ENCODE measurements around the gene PKNOX1. TPM values are rescaled to one million over a fixed set of nuclear protein-coding genes. Genes with fewer than 3 reads are reported as not detected.

PKNOX1 gene
- total RNA-seq, 1 experiment from 2014 or later: 30.6 TPM

DNA sequence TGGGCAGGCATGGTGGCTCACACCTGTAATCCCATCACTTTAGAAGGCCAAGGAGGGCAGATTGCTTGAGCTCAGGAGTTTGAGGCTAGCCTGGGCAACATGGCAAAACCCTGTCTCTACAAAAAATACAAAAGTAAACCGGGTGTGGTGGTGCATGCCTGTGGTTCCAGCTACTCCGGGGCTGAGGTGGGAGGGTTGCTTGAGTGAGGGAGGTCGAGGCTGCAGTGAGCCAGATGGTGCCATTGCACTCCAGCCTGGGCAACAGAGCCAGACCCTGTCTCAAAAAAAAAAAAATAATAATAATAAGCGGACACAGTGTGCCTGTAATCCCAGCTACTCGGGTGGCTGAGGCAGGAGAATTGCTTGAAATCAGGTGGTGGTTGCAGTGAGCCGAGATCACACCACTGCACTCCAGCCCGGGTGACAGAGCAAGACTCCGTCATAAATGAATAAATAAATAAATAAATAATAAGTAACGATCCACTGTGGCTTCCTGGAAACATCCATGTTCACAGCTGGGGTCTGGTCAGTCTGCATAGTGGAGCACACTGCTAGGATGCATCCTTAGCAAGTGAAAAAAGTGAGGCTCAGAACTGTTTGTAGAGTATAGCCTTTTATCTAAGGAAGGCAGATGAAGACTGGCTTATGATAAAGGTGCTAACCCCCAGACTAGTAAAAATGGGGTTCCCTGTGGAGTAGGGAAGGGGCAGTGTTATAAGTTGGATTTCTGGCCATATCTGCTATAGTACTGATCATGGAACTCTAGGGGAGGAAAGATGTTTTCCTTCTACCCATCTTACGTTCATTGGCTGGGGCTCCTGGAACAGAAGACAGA, 15.7 kb downstream of the PKNOX1 start:
- Histone ChIP-seq H3K27me3 (replicated peaks; ENCODE audit: insufficient read depth, low read depth, low read length, poor library complexity) (no peaks in the 10 kb centered on the region), H3K4me3 (ENCODE audit: low read depth, low read length, poor library complexity, severe bottlenecking) (no peak overlapping the region), H3K9me3 (ENCODE audit: low read depth, low read length, poor library complexity, severe bottlenecking) (no peaks in the 10 kb centered on the region), H3K27ac (ENCODE audit: low read depth, low read length, poor library complexity, severe bottlenecking) (no peak overlapping the region), H3K36me3 (ENCODE audit: insufficient read depth, low read length, poor library complexity, severe bottlenecking) (no peaks in the 10 kb centered on the region), H3K4me1 (ENCODE audit: insufficient read depth, low read length, poor library complexity, severe bottlenecking) (peaks cover 10% of the 10 kb centered on the region)
- ChIA-PET POLR2A (ENCODE audit: low non-redundant PET) (no interaction called here), CTCF (no interaction called here)
- DNase-seq (ENCODE audit: low spot score): no peak
- intact Hi-C loops (cut with micrococcal nuclease; ENCODE audit: unreplicated experiment): no loop called here
- no peak for TF ChIP-seq EZH2 (IDR thresholded peaks at IDR 0.05; ENCODE audit: borderline replicate concordance, low read depth, low read length, poor library complexity, severe bottlenecking)
- TF ChIP-seq, protein P1, sequence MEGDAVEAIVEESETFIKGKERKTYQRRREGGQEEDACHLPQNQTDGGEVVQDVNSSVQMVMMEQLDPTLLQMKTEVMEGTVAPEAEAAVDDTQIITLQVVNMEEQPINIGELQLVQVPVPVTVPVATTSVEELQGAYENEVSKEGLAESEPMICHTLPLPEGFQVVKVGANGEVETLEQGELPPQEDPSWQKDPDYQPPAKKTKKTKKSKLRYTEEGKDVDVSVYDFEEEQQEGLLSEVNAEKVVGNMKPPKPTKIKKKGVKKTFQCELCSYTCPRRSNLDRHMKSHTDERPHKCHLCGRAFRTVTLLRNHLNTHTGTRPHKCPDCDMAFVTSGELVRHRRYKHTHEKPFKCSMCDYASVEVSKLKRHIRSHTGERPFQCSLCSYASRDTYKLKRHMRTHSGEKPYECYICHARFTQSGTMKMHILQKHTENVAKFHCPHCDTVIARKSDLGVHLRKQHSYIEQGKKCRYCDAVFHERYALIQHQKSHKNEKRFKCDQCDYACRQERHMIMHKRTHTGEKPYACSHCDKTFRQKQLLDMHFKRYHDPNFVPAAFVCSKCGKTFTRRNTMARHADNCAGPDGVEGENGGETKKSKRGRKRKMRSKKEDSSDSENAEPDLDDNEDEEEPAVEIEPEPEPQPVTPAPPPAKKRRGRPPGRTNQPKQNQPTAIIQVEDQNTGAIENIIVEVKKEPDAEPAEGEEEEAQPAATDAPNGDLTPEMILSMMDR (conservative IDR thresholded peaks at IDR 0.05; ENCODE audit: low read depth, low read length): no peak
- no TSS peak for BruUV-seq (replicated peaks)

DNA sequence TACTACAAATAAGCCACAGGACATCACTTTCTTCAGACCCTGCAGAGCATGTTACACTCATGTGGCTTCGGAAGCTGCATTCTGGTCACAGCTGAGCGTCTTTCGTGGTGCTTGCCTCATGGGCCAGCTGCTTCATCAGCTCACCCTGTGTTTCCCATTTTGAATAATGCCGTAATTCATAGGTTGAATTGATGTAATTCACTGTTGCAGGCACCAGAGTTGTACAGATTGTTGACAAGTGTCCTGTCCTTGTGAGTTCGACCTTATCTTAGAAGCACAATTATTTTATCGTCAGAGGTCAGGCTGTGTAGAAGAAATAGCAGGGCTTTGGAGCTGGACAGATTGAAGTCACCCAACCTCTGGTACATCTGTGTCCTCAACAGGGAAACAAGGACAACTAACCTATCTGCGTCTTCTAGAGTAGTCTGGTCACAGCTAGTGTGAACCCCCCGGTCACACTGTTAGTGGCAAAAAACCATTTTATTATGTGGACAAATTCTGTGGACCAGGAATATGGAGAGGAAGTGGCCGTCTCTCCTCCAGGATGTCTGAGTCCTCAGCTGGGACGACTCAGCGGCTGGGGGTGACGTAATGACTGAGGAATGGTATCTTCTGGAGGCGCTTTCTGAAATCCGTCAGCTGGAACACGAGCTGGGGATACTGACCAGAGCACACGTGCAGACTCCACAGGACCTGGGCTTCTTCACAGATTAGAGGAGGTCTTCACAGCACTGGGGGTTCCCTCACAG, 17.8 kb downstream of the PKNOX1 start:
- no peaks in the 10 kb centered on the region for H3K27me3 ChIP-seq (replicated peaks; ENCODE audit: insufficient read depth, low read depth, low read length, poor library complexity)
- no peaks in the 10 kb centered on the region for H3K9me3 ChIP-seq (ENCODE audit: low read depth, low read length, poor library complexity, severe bottlenecking)
- H3K27ac ChIP-seq (ENCODE audit: low read depth, low read length, poor library complexity, severe bottlenecking): peak overlapping the region; percentile 11
- ChIA-PET CTCF (no interaction called here), POLR2A (ENCODE audit: low non-redundant PET) (interaction anchor here (0.6 kb wide), 1 partner anchor 18 kb away, joined by 3 read pairs; no protein-coding TSS in a partner anchor)
- intact Hi-C loops (cut with micrococcal nuclease; ENCODE audit: unreplicated experiment): no loop called here
- DNase-seq (ENCODE audit: low spot score): peak; percentile 53
- no TSS peak for BruUV-seq (replicated peaks)
- H3K36me3 ChIP-seq (ENCODE audit: insufficient read depth, low read length, poor library complexity, severe bottlenecking): no peaks in the 10 kb centered on the region
- TF ChIP-seq EZH2 (IDR thresholded peaks at IDR 0.05; ENCODE audit: borderline replicate concordance, low read depth, low read length, poor library complexity, severe bottlenecking): no peak
- TF ChIP-seq, protein P1 (conservative IDR thresholded peaks at IDR 0.05; ENCODE audit: low read depth, low read length): no peak
- peaks cover 10% of the 10 kb centered on the region for H3K4me1 ChIP-seq (ENCODE audit: insufficient read depth, low read length, poor library complexity, severe bottlenecking)
- no peak overlapping the region for H3K4me3 ChIP-seq (ENCODE audit: low read depth, low read length, poor library complexity, severe bottlenecking)

DNA sequence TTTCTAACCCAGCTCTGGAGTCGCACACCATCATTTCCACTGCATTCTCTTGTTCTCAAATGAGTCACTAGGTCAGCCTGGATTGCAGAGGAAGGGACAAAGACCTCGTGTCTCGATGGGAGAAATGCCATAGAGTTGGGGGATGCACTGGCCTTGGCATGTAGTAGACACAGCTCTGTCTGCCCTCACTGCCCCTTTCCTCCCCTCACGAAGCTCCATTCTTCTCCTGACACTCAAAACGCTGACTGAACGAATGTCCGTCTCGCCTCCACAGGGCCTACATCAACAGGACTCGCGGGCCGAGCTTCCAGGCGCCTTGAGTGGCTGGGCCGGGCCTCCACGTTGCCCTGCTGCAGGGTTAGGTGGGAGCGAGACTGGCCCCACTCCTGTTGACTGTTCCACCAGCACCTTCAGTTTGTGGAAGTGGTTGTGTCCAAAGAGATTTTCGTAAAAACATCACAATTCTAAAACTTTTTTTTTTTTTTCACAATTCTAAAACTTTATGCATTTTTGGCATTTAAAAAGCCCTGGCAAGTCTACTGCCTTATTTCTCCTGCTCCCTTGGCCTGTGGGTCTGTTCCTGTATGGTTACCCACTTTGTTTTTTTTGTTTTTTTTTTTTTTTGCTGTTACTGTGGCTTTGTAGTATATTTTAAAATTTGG, 18.8 kb downstream of the PKNOX1 start:
- no TSS peak for BruUV-seq (replicated peaks)
- peak overlapping the region; percentile 29 for H3K27ac ChIP-seq (ENCODE audit: low read depth, low read length, poor library complexity, severe bottlenecking)
- no peaks in the 10 kb centered on the region for H3K27me3 ChIP-seq (replicated peaks; ENCODE audit: insufficient read depth, low read depth, low read length, poor library complexity)
- H3K4me3 ChIP-seq (ENCODE audit: low read depth, low read length, poor library complexity, severe bottlenecking): no peak overlapping the region
- peaks cover 4% of the 10 kb centered on the region for H3K9me3 ChIP-seq (ENCODE audit: low read depth, low read length, poor library complexity, severe bottlenecking)
- no peak for TF ChIP-seq EZH2 (IDR thresholded peaks at IDR 0.05; ENCODE audit: borderline replicate concordance, low read depth, low read length, poor library complexity, severe bottlenecking)
- TF ChIP-seq, protein P1 (conservative IDR thresholded peaks at IDR 0.05; ENCODE audit: low read depth, low read length): no peak
- CTCF ChIA-PET: no interaction called here
- POLR2A ChIA-PET (ENCODE audit: low non-redundant PET): interaction anchor here (0.6 kb wide), 1 partner anchor 19 kb away, joined by 3 read pairs; no protein-coding TSS in a partner anchor
- peaks cover 10% of the 10 kb centered on the region for H3K4me1 ChIP-seq (ENCODE audit: insufficient read depth, low read length, poor library complexity, severe bottlenecking)
- intact Hi-C loops (cut with micrococcal nuclease; ENCODE audit: unreplicated experiment): no loop called here
- DNase-seq (ENCODE audit: low spot score): no peak
- H3K36me3 ChIP-seq (ENCODE audit: insufficient read depth, low read length, poor library complexity, severe bottlenecking): no peaks in the 10 kb centered on the region

Data from A673 (cell line).